Nasal cavity respiratory epithelium epithelial cell of viscerocranial mucosa (primary cell): ENCODE measurements around the gene SYT12. TPM values are rescaled to one million over a fixed set of nuclear protein-coding genes. Genes with fewer than 3 reads are reported as not detected.

ENCODE experiments used
- total RNA-seq: library from RNA; depleted of rRNA; stranded (reverse); fragments of >200 nt; gene quantifications from 2 replicates; pipeline ENCODE4 v1.2.3, GENCODE V29; 2014

SYT12 gene
- total RNA-seq = 0.34 and 10.2 TPM in 2 replicates

GRCh38 chr11:67022961-67023956, at the start of gene SYT12:
Gene SYT12 (plus strand): TSS chr11:67023134. CDS start chr11:67030145, 7,011 bp downstream.

GRCh38 chr11:66974724-66975404, 48.1 kb upstream of the SYT12 start, which contains the start of gene C11orf86:
Gene C11orf86 (plus strand): TSS chr11:66975304. CDS start chr11:66975363, 59 bp downstream.

GRCh38 chr11:67056267-67057204, 33.6 kb downstream of the SYT12 start, which contains the start of gene RHOD:
Gene RHOD (plus strand): TSS chr11:67056847. CDS start chr11:67056903, 56 bp downstream.

Other genes starting within 250 kb of the SYT12 start
- gene RCE1, start 179.7 kb upstream of the SYT12 start, total RNA-seq = 23.2 and 33.5 TPM in 2 replicates
- gene LRFN4, start 166.1 kb upstream of the SYT12 start, total RNA-seq = 9.2 and 22.9 TPM in 2 replicates
- 12.3 and 19.2 TPM in 2 replicates for gene PC, start 64.8 kb upstream of the SYT12 start, total RNA-seq
- not detected in 2 replicates for gene C11orf86, start 47.8 kb upstream of the SYT12 start, total RNA-seq
- gene RHOD, start 33.7 kb downstream of the SYT12 start, total RNA-seq = 106 and 199 TPM in 2 replicates
- 43.1 and 82.4 TPM in 2 replicates for gene KDM2A, start 96.1 kb downstream of the SYT12 start, total RNA-seq
- 66.6 and 96.4 TPM in 2 replicates for gene GRK2, start 243.3 kb downstream of the SYT12 start, total RNA-seq